ENCODE measurements around the gene PPP3R1.

Gene PPP3R1

GRCh38 chr2:68167186-68167585 lies 85.1 kb downstream of the PPP3R1 start:
- H2BK120ac ChIP-seq (ENCODE audit: insufficient read depth, low read length, poor library complexity), result no peak overlapping the region
- no peak for DNase-seq
- WGBS (ENCODE audit: extremely low coverage, insufficient coverage, insufficient read length), result no CpG with 5 or more reads among the region's 3 CpGs

DNA sequence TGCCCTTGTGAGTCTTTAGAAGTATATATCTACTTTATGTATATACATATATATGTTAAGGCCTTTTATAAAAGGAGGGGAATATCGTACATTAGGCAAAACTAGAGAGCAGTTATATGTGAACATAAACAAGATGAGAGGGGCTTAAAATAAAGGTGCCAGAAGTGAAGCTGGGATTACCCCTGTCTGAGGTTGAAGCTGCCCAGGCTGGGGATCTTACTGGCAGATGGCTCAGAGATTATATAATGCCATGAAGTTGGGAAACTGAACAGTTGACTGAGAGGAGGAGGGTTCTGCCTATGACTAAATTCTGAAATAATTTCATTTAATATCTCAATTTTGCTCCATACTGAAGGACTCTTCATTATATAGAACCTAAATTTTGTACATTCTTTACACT lies 88.7 kb downstream of the PPP3R1 start:
- Histone ChIP-seq H3K9me3 (ENCODE audit: insufficient read depth, low read depth, low read length) (no peaks in the 10 kb centered on the region), H3K18ac (ENCODE audit: low read length) (no peak overlapping the region), H2BK120ac (ENCODE audit: insufficient read depth, low read length, poor library complexity) (no peak overlapping the region), H3K79me2 (ENCODE audit: control insufficient read depth, insufficient read depth, low read length, poor library complexity) (no peaks in the 10 kb centered on the region), H3K79me1 (ENCODE audit: low read length) (no peaks in the 10 kb centered on the region), H3K9ac (ENCODE audit: low read length) (no peak overlapping the region), H3K4me2 (ENCODE audit: low read length) (no peak overlapping the region), H2AFZ (ENCODE audit: insufficient read depth, low read length, poor library complexity) (no peak overlapping the region), H4K8ac (ENCODE audit: low read depth, low read length) (no peak overlapping the region), H4K12ac (ENCODE audit: low read depth, low read length) (no peak overlapping the region), H3K4me1 (ENCODE audit: control insufficient read depth in 1 of 2, insufficient read depth in 2 of 2, low read length in 2 of 2) (no peaks in the 10 kb centered on the region), H3K27me3 (ENCODE audit: insufficient read depth, low read length) (no peaks in the 10 kb centered on the region), H2BK12ac (ENCODE audit: low read length) (no peak overlapping the region), H3K36me3 (ENCODE audit: control insufficient read depth in 1 of 2, insufficient read depth in 2 of 2, low read length in 2 of 2) (peaks cover 10 to 20% of the 10 kb centered on the region in 2 experiments), H3K4me3 (ENCODE audit: low read depth, low read length) (no peak overlapping the region), H2AK5ac (ENCODE audit: low read length) (no peak overlapping the region), H2BK5ac (ENCODE audit: low read depth, low read length, poor library complexity) (no peak overlapping the region), H3K4ac (ENCODE audit: low read depth, low read length) (no peak overlapping the region), H4K91ac (ENCODE audit: low read depth, low read length) (no peak overlapping the region), H3K23ac (ENCODE audit: low read length) (no peak overlapping the region), H3K14ac (ENCODE audit: low read length) (no peak overlapping the region), H3K27ac (ENCODE audit: low read depth, low read length) (no peak overlapping the region)
- DNase-seq, result no peak
- WGBS (ENCODE audit: extremely low coverage, insufficient coverage, insufficient read length), result no CpG with 5 or more reads among the region's 1 CpG

More at GRCh38 chr2:68167186-68167585, 85.1 kb downstream of the PPP3R1 start:
- Histone ChIP-seq H2AK5ac (ENCODE audit: low read length) (no peak overlapping the region), H4K12ac (ENCODE audit: low read depth, low read length) (no peak overlapping the region), H3K4me2 (ENCODE audit: low read length) (no peak overlapping the region), H3K4me3 (ENCODE audit: low read depth, low read length) (no peak overlapping the region), H3K9ac (ENCODE audit: low read length) (no peak overlapping the region), H3K4me1 (ENCODE audit: control insufficient read depth in 1 of 2, insufficient read depth in 2 of 2, low read length in 2 of 2) (no peaks in the 10 kb centered on the region), H2BK5ac (ENCODE audit: low read depth, low read length, poor library complexity) (no peak overlapping the region), H3K14ac (ENCODE audit: low read length) (no peak overlapping the region), H3K27ac (ENCODE audit: low read depth, low read length) (no peak overlapping the region), H3K79me2 (ENCODE audit: control insufficient read depth, insufficient read depth, low read length, poor library complexity) (no peaks in the 10 kb centered on the region), H3K9me3 (ENCODE audit: insufficient read depth, low read depth, low read length) (peaks cover 1% of the 10 kb centered on the region), H4K91ac (ENCODE audit: low read depth, low read length) (no peak overlapping the region), H3K36me3 (ENCODE audit: control insufficient read depth in 1 of 2, insufficient read depth in 2 of 2, low read length in 2 of 2) (peaks cover 12 to 21% of the 10 kb centered on the region in 2 experiments), H3K4ac (ENCODE audit: low read depth, low read length) (no peak overlapping the region), H3K27me3 (ENCODE audit: insufficient read depth, low read length) (no peaks in the 10 kb centered on the region), H2BK12ac (ENCODE audit: low read length) (no peak overlapping the region), H3K79me1 (ENCODE audit: low read length) (no peaks in the 10 kb centered on the region), H3K18ac (ENCODE audit: low read length) (no peak overlapping the region), H3K23ac (ENCODE audit: low read length) (no peak overlapping the region), H2AFZ (ENCODE audit: insufficient read depth, low read length, poor library complexity) (no peak overlapping the region), H4K8ac (ENCODE audit: low read depth, low read length) (no peak overlapping the region)

DNA sequence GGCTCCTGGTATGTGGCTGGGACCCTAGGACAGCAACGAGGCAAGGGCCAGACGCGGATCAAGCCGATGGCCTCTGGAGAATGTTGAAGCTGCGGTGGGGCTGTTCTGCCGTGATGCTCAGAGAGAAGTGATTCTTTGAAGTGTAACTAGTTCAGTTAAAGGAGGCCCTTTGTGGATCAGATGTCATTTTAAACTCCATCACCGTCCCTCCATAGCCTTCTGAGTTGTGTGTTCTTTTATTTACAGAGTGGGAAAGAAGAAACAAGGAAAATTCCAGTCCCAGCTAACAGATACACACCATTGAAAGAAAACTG lies 94.2 kb downstream of the PPP3R1 start:
- Histone ChIP-seq H4K12ac (ENCODE audit: low read depth, low read length) (peak overlapping the region; percentile 89), H3K9me3 (ENCODE audit: insufficient read depth, low read depth, low read length) (no peaks in the 10 kb centered on the region), H3K4me3 (ENCODE audit: low read depth, low read length) (peak overlapping the region; percentile 97), H3K79me2 (ENCODE audit: control insufficient read depth, insufficient read depth, low read length, poor library complexity) (peaks cover 8% of the 10 kb centered on the region), H2BK12ac (ENCODE audit: low read length) (no peak overlapping the region), H3K27ac (ENCODE audit: low read depth, low read length) (peak overlapping the region; percentile 68), H2AK5ac (ENCODE audit: low read length) (peak overlapping the region; percentile 26), H3K23ac (ENCODE audit: low read length) (peak overlapping the region; percentile 2), H3K4me2 (ENCODE audit: low read length) (peak overlapping the region; percentile 99), H4K91ac (ENCODE audit: low read depth, low read length) (peak overlapping the region; percentile 81), H4K8ac (ENCODE audit: low read depth, low read length) (peak overlapping the region; percentile 96), H2BK120ac (ENCODE audit: insufficient read depth, low read length, poor library complexity) (peak overlapping the region; percentile 16), H3K4ac (ENCODE audit: low read depth, low read length) (peak overlapping the region; percentile 92), H3K4me1 (ENCODE audit: control insufficient read depth in 1 of 2, insufficient read depth in 2 of 2, low read length in 2 of 2) (no peaks in the 10 kb centered on the region), H3K18ac (ENCODE audit: low read length) (peak overlapping the region; percentile 65), H3K27me3 (ENCODE audit: insufficient read depth, low read length) (no peaks in the 10 kb centered on the region), H3K79me1 (ENCODE audit: low read length) (peaks cover 9% of the 10 kb centered on the region), H3K9ac (ENCODE audit: low read length) (peak overlapping the region; percentile 97), H2BK5ac (ENCODE audit: low read depth, low read length, poor library complexity) (peak overlapping the region; percentile 66), H2AFZ (ENCODE audit: insufficient read depth, low read length, poor library complexity) (peak overlapping the region; percentile 85), H3K14ac (ENCODE audit: low read length) (peak overlapping the region; percentile 88), H3K36me3 (ENCODE audit: control insufficient read depth in 1 of 2, insufficient read depth in 2 of 2, low read length in 2 of 2) (peaks cover 6 to 10% of the 10 kb centered on the region in 2 experiments)
- no CpG with 5 or more reads among the region's 7 CpGs for WGBS (ENCODE audit: extremely low coverage, insufficient coverage, insufficient read length)
- no peak for DNase-seq

GRCh38 chr2:68157402-68158133 lies 94.8 kb downstream of the PPP3R1 start, which contains the start of gene PNO1:
PNO1 (plus strand) TSS chr2:68157888; CDS start chr2:68157935, 47 bp downstream.
- H3K9ac ChIP-seq (ENCODE audit: low read length), result peak within 1 kb of the TSS; percentile 97
- peak; percentile 91 to 96 for DNase-seq

More at GRCh38 chr2:68157402-68158133, 94.8 kb downstream of the PPP3R1 start, which contains the start of gene PNO1:
- peak within 1 kb of the TSS; percentile 89 for H2AFZ ChIP-seq (ENCODE audit: insufficient read depth, low read length, poor library complexity)
- no peaks in the 10 kb centered on the region for H3K9me3 ChIP-seq (ENCODE audit: insufficient read depth, low read depth, low read length)
- H3K79me2 ChIP-seq (ENCODE audit: control insufficient read depth, insufficient read depth, low read length, poor library complexity), result peaks cover 8% of the 10 kb centered on the region
- peak within 1 kb of the TSS; percentile 95 for H2BK5ac ChIP-seq (ENCODE audit: low read depth, low read length, poor library complexity)
- peak within 1 kb of the TSS; percentile 2 for H3K23ac ChIP-seq (ENCODE audit: low read length)
- H3K27me3 ChIP-seq (ENCODE audit: insufficient read depth, low read length), result no peaks in the 10 kb centered on the region
- H3K18ac ChIP-seq (ENCODE audit: low read length), result peak within 1 kb of the TSS; percentile 70
- H4K91ac ChIP-seq (ENCODE audit: low read depth, low read length), result peak within 1 kb of the TSS; percentile 81
- H3K4me1 ChIP-seq (ENCODE audit: control insufficient read depth in 1 of 2, insufficient read depth in 2 of 2, low read length in 2 of 2), result no peaks in the 10 kb centered on the region
- H4K8ac ChIP-seq (ENCODE audit: low read depth, low read length), result peak within 1 kb of the TSS; percentile 96
- peak within 1 kb of the TSS; percentile 68 for H3K27ac ChIP-seq (ENCODE audit: low read depth, low read length)
- peak within 1 kb of the TSS; percentile 99 for H3K4me2 ChIP-seq (ENCODE audit: low read length)
- peak within 1 kb of the TSS; percentile 26 for H2AK5ac ChIP-seq (ENCODE audit: low read length)
- H2BK120ac ChIP-seq (ENCODE audit: insufficient read depth, low read length, poor library complexity), result peak within 1 kb of the TSS; percentile 91
- peak within 1 kb of the TSS; percentile 92 for H3K4ac ChIP-seq (ENCODE audit: low read depth, low read length)
- no peak within 1 kb of the TSS for H2BK12ac ChIP-seq (ENCODE audit: low read length)
- H3K36me3 ChIP-seq (ENCODE audit: control insufficient read depth in 1 of 2, insufficient read depth in 2 of 2, low read length in 2 of 2), result peaks cover 6 to 10% of the 10 kb centered on the region in 2 experiments
- peaks cover 9% of the 10 kb centered on the region for H3K79me1 ChIP-seq (ENCODE audit: low read length)
- peak within 1 kb of the TSS; percentile 88 for H3K14ac ChIP-seq (ENCODE audit: low read length)
- peak within 1 kb of the TSS; percentile 97 for H3K4me3 ChIP-seq (ENCODE audit: low read depth, low read length)
- WGBS (ENCODE audit: extremely low coverage, insufficient coverage, insufficient read length), result no CpG with 5 or more reads among the region's 44 CpGs
- H4K12ac ChIP-seq (ENCODE audit: low read depth, low read length), result peak within 1 kb of the TSS; percentile 89

Measured in trophoblast cell (in vitro differentiated cells and primary cell).